ENCODE results near the gene SLC43A2.
"Not testable (repeated sequence)": the region's sequence is repeated elsewhere in the genome, so short reads cannot be mapped to it uniquely, and the experiment has no call there.

DNA sequence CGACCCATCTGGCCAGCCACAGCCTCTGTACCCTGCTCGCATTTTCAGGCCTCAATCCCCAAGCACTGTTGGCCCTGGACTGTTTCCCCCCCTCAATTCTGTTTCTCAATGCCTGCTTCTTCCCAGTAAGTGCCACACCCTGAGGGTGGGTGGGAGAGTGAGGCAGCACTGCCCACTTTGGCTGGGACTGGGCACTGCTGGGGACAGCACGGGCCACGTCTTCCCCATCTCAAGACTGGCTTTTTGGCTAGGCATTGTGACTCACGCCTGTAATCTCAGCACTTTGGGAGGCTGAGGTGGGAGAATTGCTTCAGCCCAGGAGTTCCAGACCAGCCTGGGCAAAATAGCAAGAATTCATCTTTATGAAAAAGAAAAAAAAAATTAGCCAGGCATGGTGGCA, 56.0 kb downstream of the SLC43A2 start:
- TF ChIP-seq, protein P1, sequence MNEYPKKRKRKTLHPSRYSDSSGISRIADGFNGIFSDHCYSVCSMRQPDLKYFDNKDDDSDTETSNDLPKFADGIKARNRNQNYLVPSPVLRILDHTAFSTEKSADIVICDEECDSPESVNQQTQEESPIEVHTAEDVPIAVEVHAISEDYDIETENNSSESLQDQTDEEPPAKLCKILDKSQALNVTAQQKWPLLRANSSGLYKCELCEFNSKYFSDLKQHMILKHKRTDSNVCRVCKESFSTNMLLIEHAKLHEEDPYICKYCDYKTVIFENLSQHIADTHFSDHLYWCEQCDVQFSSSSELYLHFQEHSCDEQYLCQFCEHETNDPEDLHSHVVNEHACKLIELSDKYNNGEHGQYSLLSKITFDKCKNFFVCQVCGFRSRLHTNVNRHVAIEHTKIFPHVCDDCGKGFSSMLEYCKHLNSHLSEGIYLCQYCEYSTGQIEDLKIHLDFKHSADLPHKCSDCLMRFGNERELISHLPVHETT (tag by site-specific recombination; IDR thresholded peaks at IDR 0.05) = not testable (repeated sequence)
- TF ChIP-seq SETDB1 (IDR thresholded peaks at IDR 0.05; ENCODE audit: insufficient read length, low read length); ZNF324 (tag by site-specific recombination; IDR thresholded peaks at IDR 0.05); ZNF121 (tag by site-specific recombination; IDR thresholded peaks at IDR 0.05); ZBTB8A (tag by site-specific recombination; IDR thresholded peaks at IDR 0.05); ZNF274 (IDR thresholded peaks at IDR 0.05; ENCODE audit: low read length); ZNF274 (tag by site-specific recombination; IDR thresholded peaks at IDR 0.05; ENCODE audit: borderline replicate concordance); TCF7L2 (IDR thresholded peaks at IDR 0.05; ENCODE audit: borderline replicate concordance, low read depth, low read length); ZXDB (tag by site-specific recombination; IDR thresholded peaks at IDR 0.05): not testable (repeated sequence)
- TF ChIP-seq, protein P2, sequence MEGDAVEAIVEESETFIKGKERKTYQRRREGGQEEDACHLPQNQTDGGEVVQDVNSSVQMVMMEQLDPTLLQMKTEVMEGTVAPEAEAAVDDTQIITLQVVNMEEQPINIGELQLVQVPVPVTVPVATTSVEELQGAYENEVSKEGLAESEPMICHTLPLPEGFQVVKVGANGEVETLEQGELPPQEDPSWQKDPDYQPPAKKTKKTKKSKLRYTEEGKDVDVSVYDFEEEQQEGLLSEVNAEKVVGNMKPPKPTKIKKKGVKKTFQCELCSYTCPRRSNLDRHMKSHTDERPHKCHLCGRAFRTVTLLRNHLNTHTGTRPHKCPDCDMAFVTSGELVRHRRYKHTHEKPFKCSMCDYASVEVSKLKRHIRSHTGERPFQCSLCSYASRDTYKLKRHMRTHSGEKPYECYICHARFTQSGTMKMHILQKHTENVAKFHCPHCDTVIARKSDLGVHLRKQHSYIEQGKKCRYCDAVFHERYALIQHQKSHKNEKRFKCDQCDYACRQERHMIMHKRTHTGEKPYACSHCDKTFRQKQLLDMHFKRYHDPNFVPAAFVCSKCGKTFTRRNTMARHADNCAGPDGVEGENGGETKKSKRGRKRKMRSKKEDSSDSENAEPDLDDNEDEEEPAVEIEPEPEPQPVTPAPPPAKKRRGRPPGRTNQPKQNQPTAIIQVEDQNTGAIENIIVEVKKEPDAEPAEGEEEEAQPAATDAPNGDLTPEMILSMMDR (tag by site-specific recombination; IDR thresholded peaks at IDR 0.05) = not testable (repeated sequence)
